Stimulated activated CD4-positive, alpha-beta T cell treated with anti-CD3 and anti-CD28 coated beads, TNF-alpha, amount 100 ng/mL, for 4 hours (primary cell): ENCODE results near the gene ARHGEF19.
"Not testable (repeated sequence)": the region's sequence is repeated elsewhere in the genome, so short reads cannot be mapped to it uniquely, and the experiment has no call there.

ENCODE experiments used
- DNase-seq, 3 experiments: peaks; one replicate each; pipeline ENCODE4 v3.0.0-alpha.2; 2020; ENCODE audit warnings: low read depth in 3 of 3

Gene ARHGEF19

GRCh38 chr1:16212251-16212961 lies at the start of gene ARHGEF19:
Gene ARHGEF19, minus strand, starts transcription at chr1:16212652. Its CDS starts 3,598 bp downstream, at chr1:16209054.
- no peak for DNase-seq

GRCh38 chr1:16262067-16262466 lies 49.6 kb upstream of the ARHGEF19 start:
- DNase-seq: no peak

- no peak for DNase-seq
Observed at GRCh38 chr1:16260814-16261213, 48.4 kb upstream of the ARHGEF19 start.

DNA sequence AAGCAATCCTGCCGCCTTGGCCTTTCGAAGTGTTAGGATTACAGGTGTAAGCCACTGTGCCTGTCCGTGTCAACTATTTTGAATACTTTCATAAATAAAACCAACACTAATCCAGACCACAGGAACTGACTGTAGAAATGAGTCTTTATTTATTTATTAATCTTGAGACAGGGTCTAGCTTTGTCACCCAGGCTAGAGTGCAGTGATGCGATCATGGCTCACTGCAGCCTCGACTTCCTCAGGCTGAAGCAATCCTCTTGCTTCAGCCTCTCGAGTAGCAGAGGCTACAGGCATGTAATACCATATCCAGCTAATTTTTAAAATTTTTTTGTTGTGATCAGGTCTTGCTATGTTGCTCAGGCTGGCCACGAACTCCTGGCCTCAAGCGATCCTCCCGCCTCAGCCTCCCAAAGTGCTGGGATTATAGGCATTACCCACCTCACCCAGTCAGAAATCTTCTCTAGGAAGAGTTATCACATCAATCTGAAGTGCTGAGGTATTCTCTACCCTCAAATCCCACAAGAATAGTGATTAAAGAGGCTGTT lies 46.2 kb upstream of the ARHGEF19 start:
- no peak for DNase-seq

- no peak for DNase-seq
Observed at GRCh38 chr1:16257968-16258367, 45.5 kb upstream of the ARHGEF19 start.

DNA sequence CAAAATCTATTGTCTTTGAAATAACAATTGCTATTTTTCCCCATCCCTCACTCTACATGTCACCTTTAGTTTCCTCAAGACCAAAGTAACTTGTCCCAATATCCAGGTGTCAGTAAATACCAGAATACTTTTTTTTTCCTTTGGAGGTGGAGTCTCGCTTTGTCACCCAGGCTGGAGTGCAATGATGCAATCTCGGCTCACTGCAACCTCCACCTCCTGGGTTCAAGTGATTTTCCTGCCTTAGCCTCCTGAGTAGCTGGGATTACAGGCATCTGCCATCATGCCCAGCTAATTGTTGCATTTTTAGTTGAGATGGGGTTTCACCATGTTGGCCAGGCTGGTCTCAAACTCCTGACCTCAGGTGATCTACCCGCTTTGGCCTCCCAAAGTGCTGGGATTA lies 45.1 kb upstream of the ARHGEF19 start:
- DNase-seq: not testable (repeated sequence)

DNA sequence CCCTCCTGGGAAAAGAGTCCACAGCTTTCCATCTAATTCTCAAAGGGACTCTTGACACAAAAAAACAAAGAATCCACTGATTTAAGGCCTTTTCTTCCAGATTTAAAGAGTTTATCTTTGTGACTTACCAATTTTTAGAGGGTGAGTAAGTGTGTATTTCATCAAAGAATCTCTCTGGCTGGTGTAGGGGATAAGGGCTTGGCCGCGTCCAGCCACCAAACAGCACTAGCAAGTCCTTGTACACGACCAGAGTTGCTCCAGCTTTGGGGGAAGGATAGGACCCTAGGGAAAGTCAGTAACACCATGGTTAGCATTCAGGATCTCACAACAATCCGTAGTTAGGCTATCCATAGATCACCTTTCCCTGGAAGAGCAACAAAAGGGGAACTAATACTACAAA lies 44.0 kb upstream of the ARHGEF19 start:
- no peak for DNase-seq

DNA sequence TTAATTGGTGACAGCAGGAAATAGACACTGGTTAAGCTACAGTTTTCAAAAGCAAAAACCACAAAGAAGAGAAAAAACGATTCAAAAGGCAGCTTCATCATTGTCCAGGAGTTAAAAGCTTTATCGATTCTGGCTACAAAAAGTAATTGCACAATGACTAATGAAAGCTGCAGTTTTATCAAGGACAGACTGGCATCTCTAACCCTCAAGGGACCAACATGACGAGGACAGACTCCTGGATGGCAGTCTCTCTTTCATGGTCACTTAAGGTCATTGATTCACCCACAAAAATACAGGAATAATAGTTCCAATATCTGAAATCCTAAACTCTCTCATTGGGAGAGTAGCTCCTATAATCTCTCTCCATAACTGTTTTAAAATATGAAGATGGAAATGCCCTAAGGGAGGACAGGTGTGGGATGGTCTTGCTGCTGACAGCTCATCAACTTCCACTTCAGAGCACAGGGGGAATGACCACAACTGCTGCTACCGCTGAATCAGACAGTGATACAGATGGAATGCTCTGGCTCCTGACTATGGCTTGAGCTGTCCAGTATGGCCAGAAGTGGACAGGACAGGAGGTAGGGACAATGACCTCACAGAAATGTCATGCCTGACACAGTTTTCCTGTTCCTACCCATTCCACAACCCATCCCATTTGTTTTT lies 41.9 kb upstream of the ARHGEF19 start:
- no peak for DNase-seq

- no peak for DNase-seq
Observed at GRCh38 chr1:16253332-16253922, 41.0 kb upstream of the ARHGEF19 start.

- DNase-seq: no peak
Observed at GRCh38 chr1:16252912-16253311, 40.5 kb upstream of the ARHGEF19 start.

- DNase-seq: no peak
Observed at GRCh38 chr1:16251381-16251780, 38.9 kb upstream of the ARHGEF19 start.

DNA sequence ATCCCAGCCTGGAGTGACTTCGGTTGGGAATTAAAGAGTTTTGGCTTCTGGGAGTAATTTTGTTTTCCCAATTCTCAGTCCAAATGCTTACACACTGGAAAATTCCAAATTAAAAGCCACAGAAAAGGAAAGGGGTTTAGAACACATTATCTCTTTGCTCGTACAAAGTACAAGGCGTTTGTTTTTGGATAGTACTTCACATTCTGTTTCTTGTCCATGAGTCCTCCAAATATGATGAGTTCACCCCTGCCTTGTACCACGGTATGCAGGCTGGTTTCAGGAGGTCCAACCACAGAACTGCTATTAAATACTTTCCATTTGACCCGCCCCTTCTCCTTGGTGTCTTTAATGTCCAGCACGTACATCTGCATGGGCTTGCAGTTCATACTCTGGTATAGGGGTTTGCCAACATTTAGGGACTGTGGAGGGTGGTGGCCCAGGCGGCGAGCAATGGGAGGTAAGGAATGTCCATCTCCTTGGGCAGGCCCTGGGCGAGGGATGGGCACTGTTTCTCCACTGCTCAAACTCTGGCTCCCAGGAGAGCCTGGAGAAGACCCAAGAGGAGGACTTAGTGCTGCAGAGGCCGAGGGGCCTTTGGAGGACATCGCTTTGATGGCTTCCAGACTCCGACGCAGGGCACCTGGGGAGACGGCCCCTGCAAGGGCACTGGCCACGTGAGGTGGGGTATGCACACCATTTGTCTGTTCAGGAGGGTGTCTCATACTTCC lies 38.2 kb upstream of the ARHGEF19 start:
- no peak for DNase-seq

DNA sequence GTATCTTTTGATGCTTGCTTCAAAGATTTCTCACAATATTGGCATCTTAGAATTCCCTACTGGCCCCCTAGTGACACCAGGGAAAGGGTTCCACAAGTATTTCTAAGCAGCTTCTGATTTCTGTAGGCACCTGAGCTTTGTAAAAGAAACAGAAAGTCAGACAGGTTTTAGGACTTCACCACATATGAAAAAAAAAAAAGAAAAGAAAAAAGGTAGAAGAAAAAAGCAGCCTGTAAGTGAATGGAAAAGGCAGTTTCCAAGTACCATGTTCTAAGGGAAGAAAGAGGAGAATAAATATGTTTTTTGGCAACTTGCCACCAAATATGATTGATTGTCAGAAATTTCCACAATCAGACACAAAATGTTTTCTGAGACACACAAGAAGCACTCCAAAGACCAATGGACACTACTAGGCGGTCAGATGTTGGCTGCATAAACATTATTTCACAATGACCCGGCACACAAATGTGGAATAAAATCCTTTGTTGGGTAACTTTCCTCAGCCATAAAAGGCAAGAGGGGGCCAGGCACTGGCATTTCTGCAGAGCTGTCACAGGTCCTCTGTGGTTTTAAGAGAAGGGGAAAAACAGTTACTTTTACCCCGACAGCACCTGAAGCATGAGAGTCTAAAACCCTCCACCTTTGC lies 37.3 kb upstream of the ARHGEF19 start:
- no peak for DNase-seq

DNA sequence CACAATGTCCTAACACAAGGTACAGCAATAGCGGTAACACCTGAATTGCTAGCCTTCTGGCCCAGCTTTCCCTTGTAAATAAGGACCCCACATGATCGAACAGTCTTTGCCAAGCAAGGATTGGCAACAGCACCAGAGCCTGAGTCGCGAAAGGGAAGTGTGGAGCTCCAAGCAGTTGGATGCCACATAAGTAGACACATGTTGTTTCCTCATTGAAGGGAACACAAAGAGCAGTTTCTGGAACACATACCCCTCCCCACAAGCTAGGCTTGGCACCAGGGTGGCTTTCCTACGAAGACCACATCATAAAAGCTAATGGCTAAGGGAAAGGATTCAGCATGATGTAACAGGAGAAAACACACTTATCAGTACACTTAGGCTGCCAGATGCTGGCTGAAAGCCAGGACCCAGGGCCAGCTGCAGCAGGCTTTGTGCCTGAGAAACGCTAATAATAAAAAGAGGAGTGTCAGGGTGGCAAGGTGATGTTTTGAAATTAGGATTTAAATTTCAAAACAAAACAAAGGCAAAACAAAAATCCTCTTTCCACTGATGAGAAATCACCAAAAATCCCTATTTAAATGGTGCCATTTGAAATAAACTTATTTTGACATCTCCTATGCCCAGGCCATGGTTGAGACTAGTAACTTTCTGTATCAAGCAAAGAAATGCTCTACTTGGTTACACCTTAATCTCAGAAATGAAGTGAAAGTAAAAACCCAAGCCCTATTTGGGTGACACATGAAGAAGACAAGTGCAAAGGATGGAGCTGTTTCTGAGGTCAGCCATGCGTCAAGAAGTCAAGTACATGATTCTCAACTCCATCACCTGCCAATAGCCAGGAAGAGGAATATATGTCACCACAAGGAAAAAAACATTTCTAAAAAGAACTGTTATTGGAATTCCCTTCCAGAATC lies 36.4 kb upstream of the ARHGEF19 start:
- no peak for DNase-seq

- DNase-seq: no peak
Observed at GRCh38 chr1:16248007-16248436, 35.6 kb upstream of the ARHGEF19 start.

DNA sequence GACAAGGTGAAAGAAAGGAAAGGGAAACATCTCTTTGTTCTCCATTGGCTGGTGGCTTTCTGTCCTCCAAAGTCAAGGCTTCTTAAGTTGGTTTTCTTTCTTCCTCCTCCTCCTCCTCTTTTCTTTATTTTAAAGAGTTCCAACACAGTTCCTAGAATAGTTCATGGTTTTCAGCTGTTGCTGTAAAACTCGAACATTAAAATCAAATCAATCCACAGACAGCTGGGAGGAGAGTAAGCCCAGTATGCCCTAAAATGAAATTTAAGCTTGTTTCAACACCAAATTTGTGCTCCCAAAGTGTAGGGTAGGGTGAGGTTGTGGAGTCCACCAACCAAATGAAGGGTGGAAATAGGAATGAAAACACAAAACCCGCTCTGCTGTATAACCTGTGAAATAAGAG lies 35.0 kb upstream of the ARHGEF19 start:
- no peak for DNase-seq

GRCh38 chr1:16246961-16247360 lies 34.5 kb upstream of the ARHGEF19 start:
- no peak for DNase-seq

- DNase-seq: not testable (repeated sequence)
Observed at GRCh38 chr1:16246239-16246638, 33.8 kb upstream of the ARHGEF19 start.

- no peak for DNase-seq
Observed at GRCh38 chr1:16245476-16246196, 33.2 kb upstream of the ARHGEF19 start.
